ENCODE data around the gene LAG3.

LAG3 gene

DNA sequence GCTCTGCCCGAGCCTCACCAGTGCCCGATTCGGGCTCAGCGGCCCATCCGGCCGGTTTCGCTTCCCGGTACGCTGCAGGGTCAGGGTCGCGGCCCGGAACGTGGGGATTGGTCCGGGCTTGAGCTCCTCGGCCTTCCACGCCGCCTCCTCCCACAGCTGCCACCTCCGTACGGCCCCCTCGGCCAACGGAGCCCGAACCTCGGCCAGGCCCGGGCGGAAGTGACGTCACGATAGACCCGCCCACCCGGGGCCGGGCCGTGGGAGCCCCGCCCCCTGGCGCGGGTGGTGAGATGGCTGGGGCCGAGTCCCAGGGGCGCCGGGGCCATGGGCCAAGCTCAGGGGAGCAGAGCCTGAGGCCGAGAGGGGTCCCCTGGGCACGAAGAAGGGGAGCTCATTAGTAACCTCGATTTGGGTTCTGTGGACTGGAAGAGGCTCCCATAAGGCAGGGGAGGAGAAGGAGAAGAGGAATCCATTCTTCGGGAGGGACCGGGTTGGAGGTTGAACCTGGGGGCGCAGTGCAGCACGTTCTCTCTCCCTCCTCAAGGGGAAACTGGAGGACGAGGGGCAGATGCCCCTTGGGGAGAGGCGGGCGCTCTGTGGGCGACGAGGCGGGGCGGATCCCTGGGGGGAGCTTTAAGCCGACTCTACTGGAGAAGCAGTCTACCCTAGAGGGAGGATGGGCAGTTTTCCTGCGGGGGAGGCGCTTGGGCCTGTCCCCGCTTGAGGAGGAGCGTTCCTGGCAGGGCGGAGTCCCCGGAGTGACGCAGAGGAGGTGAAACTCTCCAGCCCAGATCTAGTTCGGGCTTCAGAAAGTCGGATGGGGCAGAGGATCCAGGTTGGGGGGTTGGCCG is 19.2 kb upstream of the LAG3 start, which contains the start of gene MLF2:
Gene MLF2 (minus strand): TSS at position 221 of the 851 bp plus-strand sequence. CDS start 807 bp downstream, outside the sequence.
- DNase-seq (ENCODE audit: low read depth in 2 of 3, low spot score in 2 of 3) = peak; percentile 93 to 96 (median 96)

DNA sequence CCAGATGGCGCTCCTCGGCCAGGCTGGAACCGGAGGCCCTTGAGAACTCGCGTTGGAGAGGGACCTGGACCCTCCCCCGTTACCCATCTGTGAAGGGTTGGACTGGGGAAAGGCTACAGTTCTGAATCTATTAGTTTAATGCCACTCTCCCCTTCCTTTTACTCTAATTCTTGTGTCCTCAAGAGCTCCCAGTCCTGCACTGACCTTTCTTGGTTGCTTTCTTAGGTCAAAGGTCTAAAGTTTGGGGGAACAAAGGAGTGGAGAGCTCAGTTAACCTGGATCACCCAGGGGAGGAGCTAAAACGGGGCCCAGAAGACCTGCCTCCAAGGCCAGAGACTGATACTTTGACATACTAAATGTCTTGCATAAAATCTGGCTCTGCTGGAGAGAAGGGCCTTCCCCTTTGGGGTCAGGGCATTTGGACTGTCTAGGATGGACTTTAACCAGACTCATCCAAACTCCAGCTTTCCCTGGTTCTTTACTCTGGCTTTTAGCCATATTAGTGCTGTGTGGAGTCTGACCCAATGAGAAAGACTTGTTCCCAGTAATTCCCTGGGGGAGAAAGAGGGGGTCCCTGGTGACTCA is 18.5 kb upstream of the LAG3 start:
- no peak for DNase-seq (ENCODE audit: low read depth in 2 of 3, low spot score in 2 of 3)

DNA sequence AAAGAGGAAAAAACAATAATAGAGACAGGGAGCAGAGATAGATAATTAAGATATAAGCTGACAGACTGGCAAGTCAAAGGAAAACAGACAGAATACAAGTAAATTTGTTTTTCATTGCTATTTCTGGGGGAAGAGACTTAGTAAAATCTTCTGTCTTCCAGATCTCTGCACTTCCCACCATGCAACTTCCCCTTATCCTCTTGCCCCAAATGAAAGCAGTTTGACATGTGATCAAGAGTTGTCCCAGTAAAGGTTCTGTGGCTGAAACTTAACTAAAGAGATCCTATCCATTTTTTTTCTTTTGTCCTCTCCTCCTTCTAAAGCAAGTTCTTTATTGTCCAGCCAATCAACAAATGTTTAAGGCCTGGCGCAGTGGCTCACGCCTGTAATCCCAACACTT is 17.9 kb upstream of the LAG3 start:
- no peak for DNase-seq (ENCODE audit: low read depth in 2 of 3, low spot score in 2 of 3)

DNA sequence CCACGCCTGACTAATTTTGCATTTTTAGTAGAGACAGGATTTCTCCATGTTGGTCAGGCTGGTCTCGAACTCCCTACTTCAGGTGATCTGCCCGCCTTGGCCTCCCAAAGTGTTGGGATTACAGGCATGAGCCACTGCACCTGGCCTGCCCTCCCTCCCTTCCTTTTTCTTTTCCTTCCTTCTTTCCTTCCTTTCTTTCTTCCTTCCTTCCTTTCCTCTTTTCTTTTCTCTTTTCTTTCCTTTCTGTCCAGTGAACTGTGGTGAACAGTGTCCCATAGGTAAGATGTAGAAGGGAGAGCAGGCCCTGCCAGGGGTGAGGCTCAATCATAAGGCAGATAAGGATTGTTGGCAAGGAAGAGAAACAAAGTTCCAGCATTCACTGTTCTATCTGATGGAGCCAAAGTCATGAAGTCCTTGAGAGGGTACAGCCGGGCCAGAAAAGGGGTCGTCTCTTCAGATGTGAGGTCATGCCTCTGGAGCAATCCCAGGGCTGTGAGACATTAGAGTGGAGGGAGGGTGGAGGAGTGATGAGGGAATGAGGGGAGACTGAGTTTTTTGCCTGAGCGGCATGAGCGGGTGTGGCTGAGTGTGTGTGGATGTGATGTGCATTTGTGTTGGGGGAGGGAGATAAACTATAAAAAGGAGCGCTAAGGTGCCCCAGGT is 15.2 kb upstream of the LAG3 start:
- DNase-seq (ENCODE audit: low read depth in 2 of 3, low spot score in 2 of 3) = no peak

DNA sequence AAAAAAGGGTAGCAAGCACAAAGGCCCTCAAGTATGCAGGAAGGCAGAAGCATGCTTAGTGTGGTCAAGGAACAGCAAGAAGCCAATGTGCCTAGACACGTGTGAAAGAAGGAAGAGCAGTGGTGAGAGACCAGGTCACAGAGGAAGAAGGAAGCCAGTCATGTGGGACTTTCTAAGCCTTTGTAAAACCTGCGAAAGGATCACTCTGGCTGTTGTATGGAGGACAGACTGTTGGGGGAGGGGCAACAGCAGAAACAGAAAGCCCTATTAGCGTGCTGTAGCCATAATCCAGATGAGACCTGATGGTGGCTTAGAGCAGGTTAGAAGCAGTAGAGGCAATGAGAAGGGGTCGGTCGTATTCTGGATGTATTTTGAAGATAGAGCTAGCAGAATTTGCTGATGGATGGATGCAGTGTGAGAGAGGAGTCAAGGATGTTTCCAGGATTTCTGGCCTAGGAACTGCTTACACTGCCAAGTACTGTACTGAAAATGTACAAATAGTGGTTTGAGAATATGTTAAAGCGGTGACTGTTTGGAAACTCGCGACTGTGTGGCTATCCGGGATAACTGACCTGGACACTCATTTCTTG is 13.7 kb upstream of the LAG3 start:
- no peak for DNase-seq (ENCODE audit: low read depth in 2 of 3, low spot score in 2 of 3)

DNA sequence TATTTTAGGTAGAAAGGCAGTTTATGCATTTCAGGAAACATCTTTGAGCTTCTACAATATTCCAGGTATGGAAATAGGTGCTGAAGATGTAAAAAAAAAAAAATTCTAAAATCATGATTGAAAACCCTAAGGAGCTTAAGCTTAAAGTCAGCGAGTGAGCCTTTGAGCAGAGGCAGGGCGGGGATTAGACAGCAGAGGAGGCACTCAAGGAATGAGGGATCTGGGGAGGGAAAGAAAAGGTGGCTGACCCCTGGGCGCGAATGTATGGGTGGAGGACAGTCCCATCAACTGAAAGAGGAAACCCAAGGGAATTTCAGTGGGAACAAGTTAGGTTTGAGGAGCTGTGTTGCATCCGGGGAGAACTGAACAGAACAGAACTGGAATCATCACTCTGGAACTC is 12.6 kb upstream of the LAG3 start:
- no peak for DNase-seq (ENCODE audit: low read depth in 2 of 3, low spot score in 2 of 3)

DNA sequence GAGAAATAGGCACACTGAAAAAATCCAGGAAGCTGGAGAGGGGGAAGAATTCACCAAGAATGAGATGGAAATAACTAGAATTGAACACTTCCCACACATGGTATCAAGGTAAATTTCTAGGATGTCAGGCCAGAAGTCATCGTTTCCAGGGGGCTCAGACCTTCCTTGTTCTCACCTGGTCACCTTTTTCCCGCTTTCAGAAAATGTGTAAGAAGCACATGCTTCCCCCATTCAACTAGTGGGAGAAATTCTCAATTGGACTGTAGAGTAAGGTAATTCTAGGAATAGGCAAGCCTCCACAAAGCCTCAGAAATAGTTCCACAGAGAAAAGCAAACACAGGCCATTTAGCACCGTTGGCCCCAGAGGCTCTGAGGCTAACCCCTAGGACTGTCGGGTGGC is 8.9 kb upstream of the LAG3 start:
- DNase-seq (ENCODE audit: low read depth in 2 of 3, low spot score in 2 of 3) = no peak

DNA sequence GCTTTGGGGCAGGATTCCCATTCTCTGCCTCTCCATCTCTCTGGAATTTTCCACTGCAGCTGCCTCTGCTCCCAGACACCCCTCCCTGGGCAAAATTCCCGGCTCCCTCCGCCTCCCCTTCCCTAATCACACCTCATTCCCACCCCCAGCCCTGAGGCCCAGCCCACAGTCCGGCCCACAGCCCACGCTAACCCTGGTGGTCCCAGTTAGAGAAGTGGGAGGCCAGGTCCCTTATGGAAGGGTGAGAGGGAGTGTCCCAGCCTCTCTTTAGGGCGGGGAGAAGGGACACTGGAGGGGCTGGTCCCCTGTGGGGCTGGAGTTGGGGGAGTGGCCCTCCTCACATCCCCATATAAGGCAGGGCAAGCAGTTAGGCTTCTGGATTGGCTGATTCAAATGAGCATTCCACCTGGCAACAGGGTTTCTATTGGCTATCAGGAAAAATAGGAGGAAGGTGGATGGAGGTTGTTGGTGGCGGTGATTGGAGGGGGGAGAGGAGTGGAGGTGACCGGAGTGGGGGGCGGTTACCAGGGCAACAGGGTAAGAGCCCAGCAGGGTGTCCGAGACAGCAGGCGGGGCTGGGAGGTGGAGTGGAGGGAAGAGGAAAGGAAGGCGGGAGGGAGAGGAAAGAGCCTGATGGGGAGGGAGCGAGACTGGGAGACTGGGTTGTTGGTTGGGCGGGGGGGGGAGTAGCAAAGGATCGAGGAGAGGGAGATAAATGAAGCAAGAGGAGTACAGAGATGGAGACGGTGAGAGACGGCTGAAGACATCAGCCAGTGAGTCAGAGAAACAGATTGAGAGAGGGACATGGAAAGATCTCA is 8.1 kb upstream of the LAG3 start:
- no peak for DNase-seq (ENCODE audit: low read depth in 2 of 3, low spot score in 2 of 3)

DNA sequence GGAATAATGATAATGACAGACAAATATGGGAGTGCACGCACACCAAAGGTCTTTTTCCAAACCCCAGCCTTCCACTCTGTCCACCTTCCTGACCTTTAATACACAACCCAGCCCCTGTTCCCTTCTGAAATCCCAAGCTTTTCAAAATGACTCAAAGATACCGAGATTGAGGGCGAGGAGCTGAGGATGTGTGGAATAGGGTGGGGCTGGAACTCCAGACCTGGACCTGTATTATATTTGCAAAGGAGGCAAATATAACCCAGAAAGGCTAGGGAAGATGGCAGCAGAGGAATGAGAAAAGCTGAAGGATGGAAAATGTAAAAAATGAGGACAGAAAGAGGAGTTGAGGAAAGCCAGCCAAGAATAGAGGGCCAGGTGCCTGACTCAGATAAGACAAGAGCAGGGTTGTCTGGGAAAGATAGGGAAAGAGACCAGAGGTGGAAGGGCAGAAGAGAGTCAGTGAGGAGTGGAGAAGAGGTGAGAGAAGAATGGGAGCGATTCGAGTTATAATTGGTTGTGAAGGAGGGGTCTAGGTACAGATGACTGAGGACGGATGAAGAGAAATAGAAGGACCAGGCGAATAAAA is 7.2 kb upstream of the LAG3 start:
- DNase-seq (ENCODE audit: low read depth in 2 of 3, low spot score in 2 of 3) = no peak

DNA sequence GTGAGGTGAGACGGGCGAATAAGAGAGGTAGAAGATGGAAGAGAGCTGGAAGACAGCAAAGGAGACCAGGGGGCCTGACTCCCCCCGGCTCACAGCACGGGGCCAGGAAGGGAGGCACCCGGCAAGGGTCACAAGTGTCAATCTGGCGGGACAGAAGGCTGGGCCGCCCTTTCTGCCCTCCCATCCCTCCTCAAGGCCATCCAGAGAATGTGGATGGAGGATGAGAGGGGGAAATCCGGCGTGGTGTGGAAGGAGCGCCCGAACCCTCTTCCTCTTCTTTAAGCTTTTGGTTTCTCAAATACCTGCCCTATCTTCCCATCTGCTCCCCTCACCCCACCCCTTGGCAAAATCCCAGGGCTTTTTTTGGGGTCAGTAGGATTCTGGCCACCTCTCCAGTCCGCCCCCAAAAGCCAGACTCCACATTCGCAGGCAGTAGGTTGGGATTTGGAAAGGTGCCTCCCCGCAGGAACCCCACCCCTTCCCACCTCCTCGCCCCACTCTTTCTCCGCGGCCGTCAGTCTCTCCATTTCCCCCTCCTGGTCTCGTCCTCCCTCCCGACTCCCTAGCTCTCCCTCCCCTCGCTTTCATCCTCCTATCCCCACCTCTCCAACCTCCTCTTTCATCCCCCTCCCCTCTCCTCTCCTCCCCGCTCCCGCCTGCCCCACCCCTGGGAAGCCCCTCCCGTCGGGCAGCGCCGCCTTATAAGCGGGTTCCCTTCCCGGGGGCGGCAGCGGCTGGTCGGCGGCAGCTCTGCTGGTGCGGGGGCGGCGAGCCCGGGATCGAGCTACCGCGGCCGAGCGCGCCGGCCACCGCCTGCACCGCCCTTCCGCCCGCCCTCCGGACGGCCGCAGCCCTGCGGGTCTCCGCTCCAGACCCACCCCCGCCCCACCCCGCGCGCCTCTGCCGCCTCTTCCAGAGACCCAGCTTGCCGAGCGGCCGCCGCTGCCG is 6.4 kb upstream of the LAG3 start, which contains the start of gene PTMS:
Gene PTMS (plus strand): TSS at position 730 of the 948 bp plus-strand sequence. CDS start 343 bp downstream, outside the sequence.
- DNase-seq (ENCODE audit: low read depth in 2 of 3, low spot score in 2 of 3) = no peak

DNA sequence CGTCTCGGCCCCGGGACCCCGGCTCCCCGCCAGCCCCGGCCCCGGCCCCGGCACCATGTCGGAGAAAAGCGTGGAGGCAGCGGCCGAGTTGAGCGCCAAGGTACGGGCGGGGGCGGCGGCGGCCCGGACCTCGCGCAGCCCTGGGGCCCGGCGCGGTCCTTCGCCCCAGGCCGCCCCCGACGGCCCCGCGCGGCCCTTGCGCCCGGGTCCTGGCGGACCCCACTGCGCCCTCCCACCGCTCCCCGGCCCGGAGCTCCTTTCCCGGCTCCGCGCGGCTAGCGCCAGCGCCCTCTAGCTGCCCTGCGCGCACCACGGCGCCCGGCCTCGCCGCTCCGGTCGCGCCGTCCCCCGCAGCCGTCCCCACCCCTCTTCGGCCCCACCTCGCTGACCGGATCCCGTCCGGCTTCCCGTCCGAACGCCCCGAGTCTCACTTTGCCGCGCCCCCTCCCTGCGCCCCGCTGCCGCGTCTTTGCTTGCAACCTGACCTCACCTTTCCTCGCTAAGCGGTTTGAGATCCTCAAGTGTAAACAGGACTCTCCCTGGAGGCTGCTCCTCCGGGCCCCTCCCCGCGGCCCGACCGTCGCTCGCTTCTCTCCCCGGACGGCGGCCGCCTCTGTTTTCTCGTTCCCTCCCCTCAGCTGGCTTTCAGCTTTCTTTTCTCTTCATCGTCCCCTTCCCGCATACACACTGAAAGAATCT is 5.5 kb upstream of the LAG3 start:
- no peak for DNase-seq (ENCODE audit: low read depth in 2 of 3, low spot score in 2 of 3)

DNA sequence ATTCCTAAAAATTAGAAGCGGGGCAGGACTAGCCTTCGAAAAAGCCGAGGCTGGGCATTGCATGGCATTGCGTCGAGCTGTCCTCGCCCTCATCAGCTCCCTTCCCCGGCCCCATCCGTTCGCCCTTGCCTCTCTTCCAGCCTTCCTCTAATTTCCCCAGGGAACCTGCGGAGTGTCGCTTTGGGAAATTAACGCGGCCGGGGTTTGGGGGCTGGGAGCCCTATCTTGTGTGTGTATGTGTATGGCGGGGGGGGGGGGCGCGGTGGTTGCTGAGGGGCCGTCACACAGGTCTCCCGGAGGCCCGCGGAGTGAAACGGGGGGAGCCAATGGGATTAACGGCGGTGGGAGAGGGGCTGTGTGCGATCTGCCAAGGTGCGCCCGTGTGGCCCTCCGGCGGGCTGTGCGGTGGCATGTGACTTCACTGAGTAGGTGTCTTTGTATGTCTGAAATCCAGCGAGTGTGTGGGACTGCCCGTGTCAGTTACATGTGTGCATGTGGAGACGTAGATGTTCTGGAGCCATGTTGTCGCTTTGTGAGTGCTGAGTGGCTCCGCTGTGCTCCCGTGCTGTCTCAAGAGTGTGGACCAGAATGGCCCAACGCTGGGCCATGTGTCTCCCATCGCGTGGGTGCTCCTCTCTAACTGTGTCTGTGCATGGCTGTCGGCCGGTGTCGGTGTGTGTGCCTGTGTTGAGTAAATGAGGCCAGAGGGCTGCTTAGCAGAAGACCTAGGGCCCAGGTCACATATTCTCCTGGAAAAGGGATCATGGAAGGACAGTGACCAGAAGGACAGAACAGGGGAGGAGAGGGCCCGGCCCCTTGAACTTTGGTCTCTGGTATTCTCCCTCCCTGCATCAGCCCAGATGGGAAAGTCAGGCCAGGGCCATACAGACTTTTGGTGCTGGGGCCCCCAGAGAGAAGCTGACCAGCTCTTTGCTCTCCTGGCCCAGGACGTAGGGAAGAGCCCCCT is 4.7 kb upstream of the LAG3 start:
- DNase-seq (ENCODE audit: low read depth in 2 of 3, low spot score in 2 of 3) = no peak

DNA sequence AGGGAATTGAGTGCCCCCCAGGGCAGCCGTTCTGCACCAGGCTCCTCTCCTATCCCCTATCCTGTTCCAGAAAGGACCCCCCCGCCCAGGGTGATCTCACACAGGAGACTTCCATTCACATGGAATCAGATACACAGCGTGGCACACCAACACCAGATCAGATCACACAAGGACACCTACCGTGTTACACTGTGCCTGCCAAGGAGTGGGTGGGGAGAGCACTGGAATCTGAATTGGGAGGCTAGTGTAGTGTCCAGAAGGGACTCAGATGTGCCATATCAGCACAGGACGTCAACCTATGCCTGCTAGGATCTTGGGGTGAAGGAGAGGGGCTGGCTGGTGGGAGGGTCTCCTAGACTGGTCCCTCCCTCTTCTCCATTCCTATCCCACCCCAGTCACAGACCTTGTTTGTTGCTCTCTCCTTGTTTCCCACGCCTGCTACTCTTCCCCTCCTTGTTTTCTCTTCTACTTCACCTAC is 3.8 kb upstream of the LAG3 start:
- DNase-seq (ENCODE audit: low read depth in 2 of 3, low spot score in 2 of 3) = no peak

DNA sequence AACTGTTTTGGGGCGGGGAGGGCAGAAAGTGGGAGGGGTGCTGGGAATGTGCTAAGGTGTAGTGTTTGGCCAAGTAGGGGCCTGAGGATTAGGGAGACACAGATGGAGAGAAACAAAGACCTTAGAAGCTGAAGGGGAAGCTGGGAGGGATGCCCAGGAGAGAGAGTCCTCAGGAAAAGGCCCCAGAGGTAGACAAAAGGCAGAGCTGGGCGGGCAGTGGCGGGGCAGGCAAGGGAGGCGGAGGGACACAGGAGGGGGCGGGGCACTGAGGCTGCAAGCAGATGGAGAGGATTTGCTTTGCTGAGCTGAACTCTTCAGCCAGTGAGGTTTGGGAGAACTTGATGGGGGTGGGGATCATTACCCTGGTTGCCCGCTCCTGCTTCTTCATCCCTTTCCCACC is 3.3 kb upstream of the LAG3 start:
- no peak for DNase-seq (ENCODE audit: low read depth in 2 of 3, low spot score in 2 of 3)

DNA sequence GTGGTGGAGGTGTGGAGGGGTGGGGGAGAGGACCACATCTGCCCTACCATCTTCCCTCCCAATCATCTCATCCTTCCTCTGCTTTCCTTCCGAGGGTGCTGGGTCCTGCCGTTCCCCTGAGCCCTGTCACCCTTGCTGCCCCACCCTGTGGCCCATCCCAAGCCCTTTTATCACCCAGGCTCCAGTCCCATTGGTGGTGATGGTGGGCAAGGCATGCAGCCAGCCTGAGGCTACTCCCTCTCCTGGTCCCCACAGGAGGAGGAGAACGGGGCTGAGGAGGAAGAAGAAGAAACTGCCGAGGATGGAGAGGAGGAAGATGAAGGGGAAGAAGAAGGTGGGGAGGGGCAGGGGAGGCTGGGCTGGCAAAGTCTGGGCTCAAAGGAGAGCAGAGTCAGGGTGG is 2.7 kb upstream of the LAG3 start:
- no peak for DNase-seq (ENCODE audit: low read depth in 2 of 3, low spot score in 2 of 3)

DNA sequence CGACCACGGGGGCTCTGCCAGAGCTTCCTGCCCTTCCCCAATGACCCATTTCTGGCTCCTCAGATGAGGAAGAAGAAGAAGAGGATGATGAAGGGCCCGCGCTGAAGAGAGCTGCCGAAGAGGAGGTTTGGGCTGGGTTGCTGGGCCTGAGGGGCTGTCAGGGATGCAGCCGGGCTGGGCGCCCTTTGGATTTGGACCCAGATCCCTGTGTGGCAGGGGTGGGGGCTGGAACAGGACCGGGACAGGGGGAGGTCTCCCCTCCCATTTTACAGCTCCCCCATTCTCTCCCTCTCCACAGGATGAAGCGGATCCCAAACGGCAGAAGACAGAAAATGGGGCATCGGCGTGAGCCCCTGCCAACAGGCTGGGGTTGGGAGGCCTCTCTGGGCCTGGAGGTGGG is 2.2 kb upstream of the LAG3 start:
- DNase-seq (ENCODE audit: low read depth in 2 of 3, low spot score in 2 of 3) = no peak

DNA sequence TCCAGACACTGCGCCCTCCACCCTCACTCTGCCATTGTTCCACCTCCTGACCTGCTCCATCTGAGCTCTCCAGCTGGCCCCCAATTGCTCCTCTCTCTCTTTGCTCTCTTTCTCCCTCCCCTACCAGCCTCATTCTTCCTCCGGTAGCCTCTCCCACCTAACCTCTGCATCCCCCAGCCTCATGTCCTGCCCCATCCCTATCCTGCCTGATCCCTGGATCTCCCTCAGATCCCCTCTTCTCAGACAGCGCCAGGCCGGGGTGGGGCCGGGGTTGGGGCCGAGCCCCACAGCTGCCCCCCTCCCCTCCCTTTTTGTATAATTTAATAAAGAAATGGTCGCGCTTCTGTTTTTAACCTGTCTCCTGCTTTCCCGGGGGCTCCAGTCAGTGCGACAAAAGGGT is 1.7 kb upstream of the LAG3 start:
- no peak for DNase-seq (ENCODE audit: low read depth in 2 of 3, low spot score in 2 of 3)
